H9 (cell line): ENCODE measurements around the gene CCL3. TPM values are rescaled to one million over a fixed set of nuclear protein-coding genes. Genes with fewer than 3 reads are reported as not detected.

Source experiments
- DNase-seq: peaks from one replicate; pipeline ENCODE4 v3.0.0-alpha.2; 2017
- H2AFZ ChIP-seq: one replicate; pipeline ENCODE4 v1.6.1; 2013; ENCODE audit warnings: mild to moderate bottlenecking, low read length, control low read depth, moderate library complexity
- H2AK5ac ChIP-seq: 2 replicates; pipeline ENCODE4 v1.6.1; 2013; ENCODE audit warnings: low read length, control low read depth, mixed read lengths; ENCODE audit not compliant: insufficient read length
- H2BK120ac ChIP-seq: one replicate; pipeline ENCODE4 v1.6.1; 2013; ENCODE audit warnings: low read depth, mild to moderate bottlenecking, low read length, control low read depth, inconsistent platforms; ENCODE audit not compliant: poor library complexity, severe bottlenecking
- H2BK12ac ChIP-seq: 2 replicates; pipeline ENCODE4 v1.6.1; 2013; ENCODE audit warnings: low read length, control low read depth, mixed read lengths, low read depth; ENCODE audit not compliant: insufficient read length
- H2BK15ac ChIP-seq: 2 replicates; pipeline ENCODE4 v1.6.1; 2013; ENCODE audit warnings: low read depth, low read length, control low read depth
- H2BK20ac ChIP-seq: one replicate; pipeline ENCODE4 v1.6.1; 2013; ENCODE audit warnings: low read depth, mild to moderate bottlenecking, low read length, control low read depth, inconsistent platforms; ENCODE audit not compliant: poor library complexity, severe bottlenecking
- H2BK5ac ChIP-seq: 2 replicates; pipeline ENCODE4 v1.6.1; 2013; ENCODE audit warnings: low read length, control low read depth, mixed read lengths; ENCODE audit not compliant: insufficient read length
- H3K14ac ChIP-seq: 2 replicates; pipeline ENCODE4 v1.6.1; 2013; ENCODE audit warnings: low read length, control low read depth; ENCODE audit not compliant: insufficient read depth
- H3K18ac ChIP-seq: 2 replicates; pipeline ENCODE4 v1.6.1; 2013; ENCODE audit warnings: low read depth, mild to moderate bottlenecking, mixed read lengths, low read length, control low read depth; ENCODE audit not compliant: insufficient read length
- H3K23ac ChIP-seq: 2 replicates; pipeline ENCODE4 v1.6.1; 2013; ENCODE audit warnings: low read length, control low read depth, mixed read lengths, low read depth; ENCODE audit not compliant: insufficient read length
- H3K23me2 ChIP-seq: 2 replicates; pipeline ENCODE4 v1.6.1; 2013; ENCODE audit warnings: low read depth, mild to moderate bottlenecking, mixed read lengths, low read length, control low read depth; ENCODE audit not compliant: insufficient read length, poor library complexity, severe bottlenecking
- H3K27ac ChIP-seq: 2 replicates; pipeline ENCODE4 v1.5.1; 2013; ENCODE audit warnings: low read length, control low read depth, mixed read lengths, low read depth; ENCODE audit not compliant: insufficient read length
- H3K27me3 ChIP-seq: 2 replicates; pipeline ENCODE4 v1.6.1; 2013; ENCODE audit warnings: low read length, control low read depth, inconsistent platforms; ENCODE audit not compliant: insufficient read depth
- H3K4ac ChIP-seq: 2 replicates; pipeline ENCODE4 v1.6.1; 2013; ENCODE audit warnings: low read depth, mild to moderate bottlenecking, control low read depth, inconsistent platforms, low read length, moderate library complexity
- H3K4me1 ChIP-seq: 2 replicates; pipeline ENCODE4 v1.6.1; 2013; ENCODE audit warnings: low read length, control low read depth, inconsistent platforms; ENCODE audit not compliant: insufficient read depth
- H3K4me2 ChIP-seq: 2 replicates; pipeline ENCODE4 v1.6.1; 2013; ENCODE audit warnings: low read length, control low read depth, mixed read lengths; ENCODE audit not compliant: insufficient read length, insufficient read depth
- H3K56ac ChIP-seq: 2 replicates; pipeline ENCODE4 v1.6.1; 2013; ENCODE audit warnings: low read depth, mild to moderate bottlenecking, mixed read lengths, low read length, control low read depth; ENCODE audit not compliant: insufficient read length
- H3K79me1 ChIP-seq: 2 replicates; pipeline ENCODE4 v1.6.1; 2013; ENCODE audit warnings: low read depth, mild to moderate bottlenecking, moderate library complexity, low read length, control low read depth, inconsistent platforms; ENCODE audit not compliant: insufficient read depth, poor library complexity, severe bottlenecking
- H3K79me2 ChIP-seq: 2 replicates; pipeline ENCODE4 v1.6.1; 2013; ENCODE audit warnings: low read length, control low read depth, inconsistent platforms; ENCODE audit not compliant: insufficient read depth
- H3K9ac ChIP-seq: 2 replicates; pipeline ENCODE4 v1.6.1; 2013; ENCODE audit warnings: low read length, control low read depth, mixed read lengths; ENCODE audit not compliant: insufficient read length; ENCODE audit errors: extremely low read depth
- H3K9me3 ChIP-seq: one replicate; pipeline ENCODE4 v1.6.1; 2013; ENCODE audit warnings: low read depth, low read length, inconsistent platforms; ENCODE audit not compliant: control insufficient read depth
- H3T11ph ChIP-seq: one replicate; pipeline ENCODE4 v1.6.1; 2013; ENCODE audit warnings: mild to moderate bottlenecking, low read length, control low read depth, inconsistent platforms
- H4K20me1 ChIP-seq: one replicate; pipeline ENCODE4 v1.6.1; 2013; ENCODE audit not compliant: control insufficient read depth, insufficient read length, insufficient read depth
- H4K5ac ChIP-seq: 2 replicates; pipeline ENCODE4 v1.6.1; 2013; ENCODE audit warnings: low read depth, mild to moderate bottlenecking, mixed read lengths, low read length, control low read depth; ENCODE audit not compliant: insufficient read length
- H4K8ac ChIP-seq: replicated peaks from 2 replicates; pipeline ENCODE4 v1.6.1; 2013; ENCODE audit warnings: low read length, control low read depth, mixed read lengths, low read depth; ENCODE audit not compliant: insufficient read length
- H4K91ac ChIP-seq: 2 replicates; pipeline ENCODE4 v1.6.1; 2013; ENCODE audit warnings: low read depth, mild to moderate bottlenecking, moderate library complexity, mixed read lengths, low read length, control low read depth; ENCODE audit not compliant: insufficient read length
- H3K27ac Mint-ChIP-seq, 3 experiments: 2 replicates in 2 of 3; 3 replicates in 1 of 3; pipeline ENCODE4 v1.8.0; 2020 to 2021; ENCODE audit warnings: mixed read lengths in 3 of 3, mild to moderate bottlenecking in 1 of 3, moderate library complexity in 1 of 3
- H3K27me3 Mint-ChIP-seq: 2 replicates; pipeline ENCODE4 v1.8.0; 2021; ENCODE audit warnings: low read depth, mild to moderate bottlenecking, moderate library complexity, mixed read lengths
- H3K36me3 Mint-ChIP-seq, 3 experiments: 2 replicates in 2 of 3; 3 replicates in 1 of 3; pipeline ENCODE4 v1.8.0; 2020 to 2021; ENCODE audit warnings: low read depth in 3 of 3, mixed read lengths in 3 of 3; ENCODE audit not compliant: insufficient read depth in 1 of 3
- H3K4me1 Mint-ChIP-seq, 2 experiments: 2 replicates each; pipeline ENCODE4 v1.8.0; 2020; ENCODE audit warnings: mixed read lengths in 2 of 2
- H3K4me3 Mint-ChIP-seq, 2 experiments: 2 replicates in 1 of 2; 3 replicates in 1 of 2; pipeline ENCODE4 v1.8.0; 2020 to 2021; ENCODE audit warnings: mild to moderate bottlenecking in 2 of 2, mixed read lengths in 2 of 2, moderate library complexity in 1 of 2
- H3K9me3 Mint-ChIP-seq, 2 experiments: 2 replicates in 1 of 2; 3 replicates in 1 of 2; pipeline ENCODE4 v1.8.0; 2020; ENCODE audit warnings: mild to moderate bottlenecking in 2 of 2, mixed read lengths in 2 of 2, moderate library complexity in 1 of 2
- WGBS: extraction: QIAGEN DNeasy Blood & Tissue Kit; methylation state at CpG from one replicate; pipeline ENCODE4 v1.1.7; 2013; ENCODE audit warnings: missing lambda C conversion rate, low lambda C conversion rate, mixed read lengths; ENCODE audit not compliant: insufficient read length; ENCODE audit errors: extremely low coverage; 5-methylcytosine and 5-hydroxymethylcytosine counted together
- total RNA-seq: library from RNA; stranded (reverse); gene quantifications from 2 replicates; pipeline ENCODE4 v1.2.1, GENCODE V29; 2021
- TF ChIP-seq, protein P1 (sequence below): fragments of 200-600 bp; sonication (generic); conservative IDR thresholded peaks from 3 replicates; pipeline ENCODE4 v1.8.0; 2021; ENCODE audit warnings: antibody characterized with exemption, mild to moderate bottlenecking

Gene CCL3
- total RNA-seq, 1 experiment from 2014 or later: not detected

DNA sequence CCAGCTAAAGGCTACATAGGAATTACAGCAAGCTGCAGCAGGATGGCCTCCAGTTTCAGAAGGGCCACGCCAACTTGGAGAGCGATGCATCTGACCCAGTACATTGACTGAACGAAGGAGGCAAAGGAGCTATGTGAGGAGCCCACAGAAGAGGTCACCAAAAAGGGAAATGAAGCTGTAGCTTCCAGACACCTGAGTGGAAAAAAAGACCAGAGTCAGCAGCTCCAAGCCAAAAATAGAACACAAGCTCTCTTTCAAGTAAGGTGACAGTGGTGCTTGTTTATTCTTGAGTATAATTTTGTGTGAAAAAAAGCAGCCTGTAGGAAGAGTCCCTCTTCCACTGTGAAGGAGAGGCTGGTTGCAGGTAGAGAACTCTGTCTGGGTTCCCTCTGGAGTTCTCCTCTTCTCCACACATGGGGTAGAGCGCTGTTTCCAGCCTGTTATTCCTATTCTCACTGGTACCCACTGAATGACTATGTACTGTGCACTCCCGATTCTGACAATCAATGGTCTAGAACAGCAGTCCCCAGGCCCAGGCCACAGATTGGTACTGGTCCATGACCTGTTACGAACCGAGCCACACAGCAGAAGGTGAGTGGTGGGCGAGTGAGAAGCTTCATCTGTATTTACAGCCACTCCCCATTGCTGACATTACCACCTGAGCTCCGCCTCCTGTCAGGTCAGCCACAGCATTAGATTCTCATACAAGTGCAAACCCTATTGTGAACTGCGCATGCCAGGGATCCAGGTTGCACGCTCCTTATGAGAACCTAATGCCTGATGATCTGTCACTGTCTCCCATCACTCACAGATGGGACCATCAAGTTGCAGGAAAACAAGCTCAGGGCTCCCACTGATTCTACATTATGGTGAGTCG is 28.8 kb upstream of the CCL3 start:
- no peaks in the 10 kb centered on the region for H3K27me3 ChIP-seq
- H3K9ac ChIP-seq: no peak overlapping the region
- H3K23ac ChIP-seq: no peak overlapping the region
- Mint-ChIP-seq H3K27ac (no peak overlapping the region), H3K4me1 (peaks cover 21 to 24% of the 10 kb centered on the region in 2 experiments), H3K4me3 (no peak overlapping the region), H3K9me3 (peaks cover 2 to 6% of the 10 kb centered on the region in 2 experiments; a peak in 4 of 5 replicates), H3K27me3 (no peaks in the 10 kb centered on the region; the same call in 1 of the 2 replicates), H3K36me3 (peaks cover 0 to 5% (median 0%) of the 10 kb centered on the region in 3 experiments; a peak in 1 of 7 replicates)
- TF ChIP-seq, protein P1, sequence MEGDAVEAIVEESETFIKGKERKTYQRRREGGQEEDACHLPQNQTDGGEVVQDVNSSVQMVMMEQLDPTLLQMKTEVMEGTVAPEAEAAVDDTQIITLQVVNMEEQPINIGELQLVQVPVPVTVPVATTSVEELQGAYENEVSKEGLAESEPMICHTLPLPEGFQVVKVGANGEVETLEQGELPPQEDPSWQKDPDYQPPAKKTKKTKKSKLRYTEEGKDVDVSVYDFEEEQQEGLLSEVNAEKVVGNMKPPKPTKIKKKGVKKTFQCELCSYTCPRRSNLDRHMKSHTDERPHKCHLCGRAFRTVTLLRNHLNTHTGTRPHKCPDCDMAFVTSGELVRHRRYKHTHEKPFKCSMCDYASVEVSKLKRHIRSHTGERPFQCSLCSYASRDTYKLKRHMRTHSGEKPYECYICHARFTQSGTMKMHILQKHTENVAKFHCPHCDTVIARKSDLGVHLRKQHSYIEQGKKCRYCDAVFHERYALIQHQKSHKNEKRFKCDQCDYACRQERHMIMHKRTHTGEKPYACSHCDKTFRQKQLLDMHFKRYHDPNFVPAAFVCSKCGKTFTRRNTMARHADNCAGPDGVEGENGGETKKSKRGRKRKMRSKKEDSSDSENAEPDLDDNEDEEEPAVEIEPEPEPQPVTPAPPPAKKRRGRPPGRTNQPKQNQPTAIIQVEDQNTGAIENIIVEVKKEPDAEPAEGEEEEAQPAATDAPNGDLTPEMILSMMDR: 0 out of 3 replicates have a peak, but pooled peaks have one; percentile 17
- H2BK120ac ChIP-seq: no peak overlapping the region
- no peak overlapping the region for H4K91ac ChIP-seq
- H3K14ac ChIP-seq: no peak overlapping the region
- no peaks in the 10 kb centered on the region for H3K79me1 ChIP-seq
- H4K5ac ChIP-seq: no peak overlapping the region
- H3K79me2 ChIP-seq: no peaks in the 10 kb centered on the region
- H3K18ac ChIP-seq: no peak overlapping the region
- no peak overlapping the region for H2AFZ ChIP-seq
- no peaks in the 10 kb centered on the region for H4K20me1 ChIP-seq
- H2BK15ac ChIP-seq: no peak overlapping the region
- H3K4ac ChIP-seq: no peak overlapping the region
- H2AK5ac ChIP-seq: no peak overlapping the region
- H3K27ac ChIP-seq: no peak overlapping the region
- H2BK20ac ChIP-seq: no peak overlapping the region
- H2BK5ac ChIP-seq: no peak overlapping the region
- WGBS: no CpG with 5 or more reads among the region's 12 CpGs
- H4K8ac ChIP-seq: no peak overlapping the region
- no peak overlapping the region for H2BK12ac ChIP-seq
- H3T11ph ChIP-seq: no peak overlapping the region
- H3K4me1 ChIP-seq: peaks cover 6% of the 10 kb centered on the region
- H3K56ac ChIP-seq: no peak overlapping the region
- no peak for DNase-seq
- H3K9me3 ChIP-seq: no peaks in the 10 kb centered on the region
- no peak overlapping the region for H3K4me2 ChIP-seq
- no peaks in the 10 kb centered on the region for H3K23me2 ChIP-seq
